DOHH2 (cell line): Measurements from ENCODE around the gene NSUN3.

Experiments used
- H3F3A ChIP-seq: fragments of 200-600 bp; sonication (generic), shearing (Covaris generic); 2 replicates; pipeline ENCODE4 v1.6.0; 2016; ENCODE audit warnings: antibody characterized with exemption, mild to moderate bottlenecking; ENCODE audit not compliant: control insufficient read depth, insufficient read depth
- H3K27ac ChIP-seq: fragments of 200-600 bp; sonication (generic); 2 replicates; pipeline ENCODE4 v1.5.1; 2014; ENCODE audit warnings: low read depth, mild to moderate bottlenecking, low read length, moderate library complexity
- H3K27me3 ChIP-seq: fragments of 200-600 bp; sonication (generic); 2 replicates; pipeline ENCODE4 v1.6.1; 2014; ENCODE audit warnings: mild to moderate bottlenecking, low read length, mixed read lengths; ENCODE audit not compliant: control insufficient read depth
- H3K36me3 ChIP-seq: fragments of 200-600 bp; sonication (generic); 2 replicates; pipeline ENCODE4 v1.6.1; 2014; ENCODE audit warnings: mild to moderate bottlenecking, low read length, moderate library complexity, mixed read lengths; ENCODE audit not compliant: control insufficient read depth
- H3K4me1 ChIP-seq: fragments of 200-600 bp; sonication (generic); 2 replicates; pipeline ENCODE4 v1.6.1; 2014; ENCODE audit warnings: mild to moderate bottlenecking, low read length, mixed read lengths; ENCODE audit not compliant: control insufficient read depth
- H3K4me2 ChIP-seq: fragments of 200-600 bp; sonication (generic); 2 replicates; pipeline ENCODE4 v1.6.0; 2014; ENCODE audit warnings: mild to moderate bottlenecking, low read length, moderate library complexity
- H3K4me3 ChIP-seq: fragments of 200-600 bp; sonication (generic); 2 replicates; pipeline ENCODE4 v1.5.1; 2014; ENCODE audit warnings: mild to moderate bottlenecking, low read length, mixed read lengths
- H3K79me2 ChIP-seq: fragments of 200-600 bp; sonication (generic); 2 replicates; pipeline ENCODE4 v1.6.1; 2014; ENCODE audit warnings: mild to moderate bottlenecking, low read length, mixed read lengths; ENCODE audit not compliant: control insufficient read depth
- H3K9me2 ChIP-seq: fragments of 200-600 bp; sonication (generic); replicated peaks from 2 replicates; pipeline ENCODE4 v1.6.1; 2014; ENCODE audit warnings: mild to moderate bottlenecking, low read length, mixed read lengths; ENCODE audit not compliant: control insufficient read depth
- H3K9me3 ChIP-seq: fragments of 200-600 bp; sonication (generic); 2 replicates; pipeline ENCODE4 v1.6.1; 2014; ENCODE audit warnings: antibody characterized with exemption, low read length, mixed read lengths; ENCODE audit not compliant: control insufficient read depth, insufficient read depth
- H4K20me1 ChIP-seq: fragments of 200-600 bp; sonication (generic); 2 replicates; pipeline ENCODE4 v1.6.0; 2014; ENCODE audit warnings: low read depth, mild to moderate bottlenecking, antibody characterized with exemption, low read length, moderate library complexity; ENCODE audit not compliant: control insufficient read depth, insufficient read depth
- EZH2phosphoT487 ChIP-seq: fragments of 200-600 bp; sonication (generic); IDR thresholded peaks from 2 replicates; pipeline ENCODE4 v1.6.1; 2017; ENCODE audit warnings: borderline replicate concordance, mild to moderate bottlenecking, antibody characterized with exemption, low read length, moderate library complexity, mixed read lengths
- TF ChIP-seq, protein P1 (sequence below): fragments of 200-600 bp; sonication (generic); IDR thresholded peaks from one replicate; pipeline ENCODE4 v1.5.1; 2014; ENCODE audit warnings: antibody characterized with exemption, mild to moderate bottlenecking, low read depth, low read length; ENCODE audit not compliant: poor library complexity, severe bottlenecking

Gene NSUN3

DNA sequence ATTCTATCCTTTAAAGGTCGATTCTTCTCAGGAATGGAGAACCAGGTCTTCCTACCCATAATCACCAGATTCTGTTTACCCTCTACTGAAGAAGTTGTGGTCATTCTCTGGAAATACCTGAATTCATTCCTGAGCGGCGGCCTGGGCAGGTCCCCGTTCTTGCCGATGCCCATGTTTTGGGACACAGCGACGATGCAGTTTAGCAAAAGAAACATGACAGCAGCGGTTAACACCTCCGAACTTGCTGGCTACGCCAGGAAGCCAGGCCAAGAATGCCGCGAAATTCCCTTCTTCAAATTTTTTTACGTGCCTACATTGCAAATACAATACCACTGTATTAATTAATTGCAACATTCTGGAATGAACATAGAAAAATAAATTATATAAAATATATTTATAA, 1.6 kb upstream of the NSUN3 start:
- Histone ChIP-seq H3K27me3 (no peaks in the 10 kb centered on the region), H3K4me2 (peak overlapping the region; percentile 23), H3K4me3 (no peak overlapping the region; the same call in 1 of the 2 replicates), H3K4me1 (peaks cover 30% of the 10 kb centered on the region), H3K9me2 (no peaks in the 10 kb centered on the region), H3K9me3 (no peaks in the 10 kb centered on the region), H3K79me2 (peaks cover 48% of the 10 kb centered on the region), H4K20me1 (no peaks in the 10 kb centered on the region), H3K36me3 (peaks cover 29% of the 10 kb centered on the region), H3F3A (no peaks in the 10 kb centered on the region; the same call in 1 of the 2 replicates), H3K27ac (no peak overlapping the region)
- TF ChIP-seq, protein P1, sequence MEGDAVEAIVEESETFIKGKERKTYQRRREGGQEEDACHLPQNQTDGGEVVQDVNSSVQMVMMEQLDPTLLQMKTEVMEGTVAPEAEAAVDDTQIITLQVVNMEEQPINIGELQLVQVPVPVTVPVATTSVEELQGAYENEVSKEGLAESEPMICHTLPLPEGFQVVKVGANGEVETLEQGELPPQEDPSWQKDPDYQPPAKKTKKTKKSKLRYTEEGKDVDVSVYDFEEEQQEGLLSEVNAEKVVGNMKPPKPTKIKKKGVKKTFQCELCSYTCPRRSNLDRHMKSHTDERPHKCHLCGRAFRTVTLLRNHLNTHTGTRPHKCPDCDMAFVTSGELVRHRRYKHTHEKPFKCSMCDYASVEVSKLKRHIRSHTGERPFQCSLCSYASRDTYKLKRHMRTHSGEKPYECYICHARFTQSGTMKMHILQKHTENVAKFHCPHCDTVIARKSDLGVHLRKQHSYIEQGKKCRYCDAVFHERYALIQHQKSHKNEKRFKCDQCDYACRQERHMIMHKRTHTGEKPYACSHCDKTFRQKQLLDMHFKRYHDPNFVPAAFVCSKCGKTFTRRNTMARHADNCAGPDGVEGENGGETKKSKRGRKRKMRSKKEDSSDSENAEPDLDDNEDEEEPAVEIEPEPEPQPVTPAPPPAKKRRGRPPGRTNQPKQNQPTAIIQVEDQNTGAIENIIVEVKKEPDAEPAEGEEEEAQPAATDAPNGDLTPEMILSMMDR = no peak
- no peak for TF ChIP-seq EZH2phosphoT487

GRCh38 chr3:94063496-94064119, 747 bp downstream of the NSUN3 start:
- H3K9me2 ChIP-seq = no peaks in the 10 kb centered on the region
- peak overlapping the region; percentile 68 for H3K4me2 ChIP-seq
- H3K9me3 ChIP-seq = no peaks in the 10 kb centered on the region; the same call in 1 of the 2 replicates
- H3K79me2 ChIP-seq = peaks cover 58% of the 10 kb centered on the region
- TF ChIP-seq, protein P1 = no peak
- H3K36me3 ChIP-seq = peaks cover 42% of the 10 kb centered on the region
- H3K4me3 ChIP-seq = peak overlapping the region; percentile 79
- H3K27ac ChIP-seq = peak overlapping the region; percentile 80
- no peaks in the 10 kb centered on the region for H3F3A ChIP-seq
- H3K27me3 ChIP-seq = no peaks in the 10 kb centered on the region
- no peaks in the 10 kb centered on the region for H4K20me1 ChIP-seq
- peaks cover 32% of the 10 kb centered on the region for H3K4me1 ChIP-seq

- Histone ChIP-seq H3K4me3 (peak overlapping the region; percentile 79), H3K9me2 (no peaks in the 10 kb centered on the region), H3K4me1 (peaks cover 36% of the 10 kb centered on the region), H3F3A (0 out of 2 replicates have a peak, but pooled peaks cover 2% of the 10 kb centered on the region), H4K20me1 (no peaks in the 10 kb centered on the region), H3K27me3 (no peaks in the 10 kb centered on the region), H3K36me3 (peaks cover 44% of the 10 kb centered on the region), H3K4me2 (peak overlapping the region; percentile 68), H3K27ac (no peak overlapping the region), H3K79me2 (peaks cover 58% of the 10 kb centered on the region), H3K9me3 (no peaks in the 10 kb centered on the region; the same call in 1 of the 2 replicates)
- no peak for TF ChIP-seq EZH2phosphoT487
- TF ChIP-seq, protein P1 = no peak
These were observed 1.5 kb downstream of the NSUN3 start for GRCh38 chr3:94064243-94064860.
